Heart left ventricle (tissue), 16 donors: ENCODE data around the gene C14orf180. TPM values are rescaled to one million over a fixed set of nuclear protein-coding genes. Genes with fewer than 3 reads are reported as not detected.
A peak's percentile ranks its signal among the peaks of the same experiment; 100 is the strongest.

Experiments
- ATAC-seq, 4 donors: fragments of 200-7000 bp; cut with Tn5 transposase; one replicate each; pipeline ENCODE4 v1.9.1; 2020 to 2022; ENCODE audit warnings: moderate library complexity in 4 of 4, mild to moderate bottlenecking in 3 of 4, moderate number of reproducible peaks in 1 of 4
- DNase-seq, 5 donors: peaks; one replicate each; pipeline ENCODE4 v3.0.0-alpha.2; 2020
- H3K27ac ChIP-seq, 12 donors: fragments of 200-600 bp; sonication (generic) in 4 of 12; one replicate each; pipeline versions ENCODE4 v1.5.0 to v1.8.0; 2016 to 2022; ENCODE audit warnings: mild to moderate bottlenecking in 2 of 12
- H3K27me3 ChIP-seq, 9 donors: fragments of 200-600 bp; sonication (generic) in 2 of 9; one replicate each; pipeline versions ENCODE4 v1.5.1 to v1.8.0; 2016 to 2022; ENCODE audit warnings: mild to moderate bottlenecking in 3 of 9
- H3K36me3 ChIP-seq, 9 donors: fragments of 200-600 bp; sonication (generic) in 2 of 9; one replicate each; pipeline versions ENCODE4 v1.5.0 to v1.8.0; 2018 to 2022; ENCODE audit warnings: mild to moderate bottlenecking in 2 of 9
- H3K4me1 ChIP-seq, 12 donors: fragments of 200-600 bp; sonication (generic) in 4 of 12; one replicate each; pipeline versions ENCODE4 v1.5.0 to v1.8.0; 2016 to 2022; ENCODE audit warnings: mild to moderate bottlenecking in 3 of 12
- H3K4me3 ChIP-seq, 12 donors: fragments of 200-600 bp; sonication (generic) in 4 of 12; one replicate each; pipeline versions ENCODE4 v1.5.0 to v1.8.0; 2017 to 2022; ENCODE audit warnings: mild to moderate bottlenecking in 9 of 12, moderate library complexity in 4 of 12
- H3K9me3 ChIP-seq, 12 donors: fragments of 200-600 bp; sonication (generic) in 4 of 12; one replicate each; pipeline versions ENCODE4 v1.5.0 to v1.8.0; 2016 to 2022; ENCODE audit warnings: mild to moderate bottlenecking in 1 of 12
- CTCF ChIP-seq, 12 donors: fragments of 200-600 bp; sonication (generic) in 4 of 12; IDR thresholded peaks; one replicate each; pipeline versions ENCODE4 v1.5.0 to v1.8.0; 2018 to 2022; ENCODE audit warnings: antibody characterized with exemption in 12 of 12, mild to moderate bottlenecking in 5 of 12
- POLR2A ChIP-seq, 2 donors: fragments of 450-650 bp; IDR thresholded peaks; one replicate each; pipeline ENCODE4 v1.6.1; 2017; ENCODE audit warnings: antibody characterized with exemption in 2 of 2, mild to moderate bottlenecking in 2 of 2, moderate library complexity in 2 of 2
- WGBS, 4 donors: extraction: QIAGEN DNeasy Blood & Tissue Kit in 2 of 4; methylation state at CpG; one replicate each; pipeline versions ENCODE4 v1.1.5 to v1.1.7; 2013 to 2018; 5-methylcytosine and 5-hydroxymethylcytosine counted together
- intact Hi-C, 10 donors: fragments of 100-400 bp; cut with DNase I; formaldehyde crosslinking; loops; one replicate each; pipeline versions ENCODE4 v1.11.1 to v1.14.2; 2022
- polyA plus RNA-seq, 2 donors: library from polyadenylated mRNA; stranded (reverse); fragments of 200-250 nt; gene quantifications; one replicate each; pipeline ENCODE4 v1.2.3, GENCODE V29; 2013
- total RNA-seq, 9 donors: library from RNA; depleted of rRNA in 2 of 9; stranded (reverse); fragments of >200 nt in 2 of 9; fragmentation: NEBNext Ultra II Directional in 3 of 9; extraction: Animal tissue kit (Norgen Biotek cat#: 25700) in 3 of 9; gene quantifications; one replicate each; pipeline versions ENCODE4 v1.1.0 to v1.2.4, GENCODE V29; 2016 to 2023
- donor health status: ischemic (EF 13 %, LVEDD 7.1; RV severe dilation, severe dysfunction).
- donor health status: healthy with polysubstance abuse.
- donor health status: DM: no; HTN: yes; CAD: no.
- donor health status: DM: no; HTN: no; CAD: no.
- donor health status: ischemic (EF 25% LVEDD 6.9; RV normal size, moderate dysfunction).
- donor health status: ischemic (EF 25% LVEDD 5.7; RV mildly dilated, moderate dysfunction).
- donor health status: healthy.
- donor health status: DM: yes; HTN: yes; CAD: no.
- donor health status: ischemic (EF 35%, LVEDD 5.7; RV mildly dilated, moderate dysfunction).
- donor health status: nonischemic (EF 11% LVEDD 7.7; RV severe dilation, severe dysfunction).
- donor health status: DM: yes; HTN: yes; CAD: no.
- donor health status: PGD.
- donor health status: ischemic (EF 29% LVEDD 5.4; RV normal size, mild dysfunction).
- donor health status: nonischemic (EF 23%, LVEDD 6.1; RV moderate dilation, normal function).

The C14orf180 gene
- total and polyA plus RNA-seq, 11 donors: 11.1 to 170 (median 75.3) TPM

- no peak for TF ChIP-seq POLR2A (IDR thresholded peaks at IDR 0.05)
- no peak for TF ChIP-seq CTCF (IDR thresholded peaks at IDR 0.05)
- H3K27me3 ChIP-seq: peaks cover 0 to 51% (median 4%) of the 10 kb centered on the region in 9 donors
- 81 to 85% (median 83%) methylated on average over 16 of the region's 16 CpGs for WGBS, 4 donors
Observed at GRCh38 chr14:104542871-104543830, 36.4 kb upstream of the C14orf180 start.

GRCh38 chr14:104544362-104544961, 35.1 kb upstream of the C14orf180 start:
- Histone ChIP-seq H3K27me3 (peaks cover 0 to 51% (median 4%) of the 10 kb centered on the region in 9 donors), H3K4me3 (no peak overlapping the region), H3K4me1 (peaks cover 0 to 9% (median 0%) of the 10 kb centered on the region in 12 donors), H3K27ac (no peak overlapping the region), H3K9me3 (no peaks in the 10 kb centered on the region), H3K36me3 (no peaks in the 10 kb centered on the region)
- TF ChIP-seq CTCF (IDR thresholded peaks at IDR 0.05) (no peak), POLR2A (IDR thresholded peaks at IDR 0.05) (no peak)
- intact Hi-C loops: no loop called here
- DNase-seq (peak in 2 of 5 donors; percentile 0 to 5), ATAC-seq (no peak)
- WGBS, 4 donors: 70 to 86% (median 78%) methylated on average over 16 to 17 of the region's 17 CpGs

More at GRCh38 chr14:104542871-104543830, 36.4 kb upstream of the C14orf180 start:
- H3K4me3 ChIP-seq: no peak overlapping the region
- H3K4me1 ChIP-seq: peaks cover 0 to 9% (median 0%) of the 10 kb centered on the region in 12 donors
- intact Hi-C loops: no loop called here
- ATAC-seq: no peak
- no peaks in the 10 kb centered on the region for H3K36me3 ChIP-seq
- no peak for DNase-seq
- H3K9me3 ChIP-seq: no peaks in the 10 kb centered on the region
- no peak overlapping the region for H3K27ac ChIP-seq

DNA sequence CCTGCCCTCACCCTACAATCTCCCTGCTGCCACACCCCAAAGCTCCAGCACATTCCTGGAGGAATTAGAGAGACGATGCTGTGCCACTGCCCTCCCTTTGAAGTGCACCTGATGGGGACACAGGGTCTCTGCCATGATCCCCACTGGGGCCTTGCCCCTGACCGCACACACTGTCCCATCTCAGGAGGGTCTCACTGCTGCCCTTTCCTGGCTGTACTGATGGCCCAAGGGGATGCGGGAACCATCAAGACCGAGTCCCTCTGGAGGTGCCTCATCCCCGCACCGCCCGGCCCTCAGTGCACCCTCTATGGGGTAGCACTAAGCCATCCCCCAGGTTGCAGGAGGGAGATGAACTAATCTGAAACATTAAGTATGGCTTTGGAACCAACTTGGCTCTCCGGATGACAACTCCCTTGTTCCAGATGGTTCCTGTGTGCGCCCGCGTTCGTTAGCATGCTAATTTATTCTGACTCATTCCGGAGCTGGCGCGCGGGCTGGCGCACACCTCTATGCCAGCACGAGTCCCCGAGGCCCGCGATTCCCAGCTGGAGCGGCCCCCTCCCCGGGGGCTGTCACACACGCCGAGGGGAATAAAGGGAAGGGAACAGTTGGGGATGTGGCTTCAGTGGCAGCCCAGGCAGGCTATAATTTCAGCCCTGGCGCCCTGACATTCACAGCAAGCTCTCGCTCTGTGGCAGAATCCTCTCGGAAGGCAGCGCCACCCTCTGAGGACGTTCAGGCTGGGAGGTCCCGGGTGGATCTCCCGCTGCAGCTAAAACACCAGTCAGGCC, 34.2 kb upstream of the C14orf180 start:
- H3K27me3 ChIP-seq: peaks cover 0 to 51% (median 4%) of the 10 kb centered on the region in 9 donors
- no peak overlapping the region for H3K4me3 ChIP-seq
- ATAC-seq (peak in 2 of 4 donors; percentile 14 to 33), DNase-seq (peak in 2 of 5 donors; percentile 5 to 8)
- H3K4me1 ChIP-seq: peaks cover 0 to 9% (median 0%) of the 10 kb centered on the region in 12 donors
- intact Hi-C loops: no loop called here
- 53 to 72% (median 62%) methylated on average over 25 to 32 of the region's 32 CpGs for WGBS, 4 donors
- TF ChIP-seq POLR2A (IDR thresholded peaks at IDR 0.05): no peak
- no peak for TF ChIP-seq CTCF (IDR thresholded peaks at IDR 0.05)
- no peaks in the 10 kb centered on the region for H3K9me3 ChIP-seq
- no peak overlapping the region for H3K27ac ChIP-seq
- no peaks in the 10 kb centered on the region for H3K36me3 ChIP-seq
